ENCODE results near the gene EIF3C.
"Not testable (repeated sequence)": the region's sequence is repeated elsewhere in the genome, so short reads cannot be mapped to it uniquely, and the experiment has no call there.

Gene EIF3C

GRCh38 chr16:28711220-28712083 lies at the start of gene EIF3C:
Gene EIF3C (plus strand): TSS chr16:28711464. CDS start chr16:28711687, 223 bp downstream.
- not testable (repeated sequence) for DNase-seq

DNA sequence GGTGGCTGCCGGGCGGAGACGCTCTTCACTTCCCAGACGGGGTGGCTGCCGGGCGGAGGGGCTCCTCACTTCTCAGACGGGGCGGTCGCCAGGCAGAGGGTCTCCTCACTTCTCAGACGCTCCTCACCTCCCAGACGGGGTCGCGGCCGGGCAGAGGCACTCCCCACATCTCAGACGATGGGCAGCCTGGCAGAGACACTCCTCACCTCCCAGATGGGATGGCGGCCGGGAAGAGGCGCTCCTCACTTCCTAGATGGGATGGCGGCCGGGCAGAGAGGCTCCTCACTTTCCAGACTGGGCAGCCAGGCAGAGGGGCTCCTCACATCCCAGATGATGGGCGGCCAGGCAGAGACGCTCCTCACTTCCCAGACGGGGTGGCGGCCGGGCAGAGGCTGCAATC lies 45.0 kb upstream of the EIF3C start:
- DNase-seq = not testable (repeated sequence)

DNA sequence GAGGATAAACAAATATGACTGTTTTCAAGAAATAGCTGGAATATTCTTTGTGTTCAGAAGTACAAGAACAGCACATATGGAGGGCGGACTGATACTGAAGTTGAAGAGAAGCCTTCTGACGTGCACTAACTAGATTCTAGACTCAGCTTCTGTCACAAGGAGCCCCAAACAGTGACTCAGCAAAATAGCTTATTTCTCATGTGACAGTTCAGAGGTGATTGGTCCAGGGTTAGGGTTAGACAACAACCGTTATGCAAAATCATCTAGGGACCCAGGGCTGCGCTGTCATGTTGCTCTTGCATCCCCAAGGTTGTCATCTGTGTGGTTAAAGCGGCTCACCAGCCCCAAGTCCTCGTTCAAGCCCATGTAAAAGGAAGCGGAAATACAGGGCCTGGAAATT lies 43.8 kb upstream of the EIF3C start:
- DNase-seq = not testable (repeated sequence)

- not testable (repeated sequence) for DNase-seq
Observed at GRCh38 chr16:28668199-28668598, 43.1 kb upstream of the EIF3C start.

DNA sequence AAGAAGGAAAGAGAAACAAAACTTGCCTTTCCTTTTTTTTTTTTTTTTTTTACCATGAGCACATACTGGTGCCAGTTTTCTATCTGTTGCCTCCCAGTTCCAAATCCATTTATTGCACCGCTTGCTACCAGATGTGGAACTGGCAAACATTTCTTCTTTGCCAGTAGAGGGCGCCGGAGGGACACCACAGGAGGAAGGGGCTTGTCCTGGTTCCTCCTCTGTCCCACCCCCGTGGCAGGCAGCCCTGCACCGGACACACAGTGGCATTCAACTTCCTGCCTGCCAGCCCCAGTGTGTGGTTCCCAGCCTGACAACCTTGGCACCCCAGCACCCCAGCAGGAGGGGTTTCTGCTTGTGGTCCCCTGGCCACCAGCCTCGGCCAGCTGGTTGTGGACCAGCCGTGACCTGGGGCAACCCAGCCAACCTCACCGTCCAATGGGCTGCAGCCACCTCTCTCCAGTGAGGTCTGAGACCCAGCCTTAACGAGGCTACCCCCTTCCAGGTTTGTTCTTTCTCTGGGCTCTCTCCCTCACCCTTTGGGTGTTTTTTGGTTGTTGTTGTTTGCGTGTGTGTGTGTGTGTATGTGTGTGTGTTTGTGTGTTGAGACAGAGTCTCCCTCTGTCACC lies 22.8 kb upstream of the EIF3C start:
- not testable (repeated sequence) for DNase-seq

- not testable (repeated sequence) for DNase-seq
Observed at GRCh38 chr16:28689425-28689824, 21.8 kb upstream of the EIF3C start.

DNA sequence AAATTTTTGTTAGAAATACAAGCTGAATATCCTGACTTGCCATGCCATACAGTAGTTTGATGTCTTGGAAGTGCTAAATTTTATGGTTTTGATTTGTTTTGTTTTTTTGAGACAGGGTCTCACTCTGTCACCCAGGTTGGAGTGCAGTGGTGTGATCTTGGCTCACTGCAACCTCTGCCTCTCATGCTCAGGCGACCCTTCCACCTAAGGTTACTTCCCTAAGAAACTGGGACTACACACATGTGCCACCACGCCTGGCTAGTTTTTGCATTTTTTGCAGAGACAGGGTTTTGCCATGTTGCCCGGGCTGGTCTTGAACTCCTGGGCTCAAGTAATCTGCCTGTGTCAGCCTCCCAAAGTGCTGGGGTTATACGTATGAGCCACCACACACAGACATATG lies 19.5 kb upstream of the EIF3C start:
- not testable (repeated sequence) for DNase-seq

DNA sequence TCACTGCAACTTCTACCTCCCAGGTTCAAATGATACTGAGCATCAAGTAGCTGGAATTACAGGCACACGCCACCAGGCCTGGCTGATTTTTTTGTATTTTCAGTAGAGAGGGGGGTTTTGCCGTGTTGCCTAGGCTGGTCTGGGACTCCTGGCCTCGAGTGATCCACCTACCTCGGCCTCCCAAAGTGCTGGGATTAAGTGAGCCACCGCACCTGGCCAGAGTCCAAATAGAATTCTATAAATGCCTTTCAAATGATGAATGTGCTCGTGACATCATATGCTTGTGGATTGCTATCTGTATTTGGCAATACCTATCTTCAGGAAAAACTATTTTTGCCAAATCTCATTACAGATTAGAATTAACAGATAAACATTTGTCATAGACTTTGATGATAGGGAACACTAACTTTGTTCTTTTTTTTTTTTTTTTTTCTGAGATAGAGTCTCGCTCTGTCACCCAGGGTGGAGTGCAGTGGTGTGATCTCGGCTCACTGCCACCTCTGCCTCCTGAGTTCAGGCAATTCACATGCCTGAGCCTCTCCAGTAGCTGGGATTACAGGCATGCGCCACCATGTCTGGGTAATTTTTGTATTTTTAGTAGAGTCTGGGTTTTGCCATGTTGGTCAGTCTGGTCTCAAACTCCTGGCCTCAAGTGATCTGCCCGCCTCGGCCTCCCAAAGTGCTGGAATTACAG lies 17.9 kb upstream of the EIF3C start:
- not testable (repeated sequence) for DNase-seq

GRCh38 chr16:28699792-28700191 lies 11.5 kb upstream of the EIF3C start:
- DNase-seq = not testable (repeated sequence)

- DNase-seq = not testable (repeated sequence)
Observed at GRCh38 chr16:28700349-28700748, 10.9 kb upstream of the EIF3C start.

- not testable (repeated sequence) for DNase-seq
Observed at GRCh38 chr16:28701384-28701783, 9.9 kb upstream of the EIF3C start.

DNA sequence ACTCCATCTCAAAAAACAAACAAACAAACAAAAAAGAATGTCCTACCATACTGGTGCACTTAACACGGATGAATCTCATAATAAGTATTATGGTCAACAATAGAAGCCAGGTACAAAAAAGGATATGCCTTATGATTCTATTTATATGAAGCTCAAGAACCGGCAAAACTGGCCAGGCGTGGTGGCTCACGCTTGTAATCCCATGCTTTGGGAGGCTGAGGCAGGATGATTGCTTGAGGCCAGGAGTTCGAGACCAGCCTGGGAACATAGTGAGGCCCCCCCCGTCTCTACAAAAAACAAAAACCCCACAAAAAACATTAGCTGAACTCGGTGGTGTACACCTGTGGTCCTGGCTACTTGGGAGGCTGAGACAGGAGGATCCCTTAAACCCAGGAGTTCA lies 7.0 kb upstream of the EIF3C start:
- not testable (repeated sequence) for DNase-seq

GRCh38 chr16:28722852-28723650 lies 11.8 kb downstream of the EIF3C start:
- not testable (repeated sequence) for DNase-seq

- DNase-seq = not testable (repeated sequence)
Observed at GRCh38 chr16:28731253-28731652, 20.0 kb downstream of the EIF3C start.

GRCh38 chr16:28732455-28733124 lies 21.3 kb downstream of the EIF3C start:
- not testable (repeated sequence) for DNase-seq

GRCh38 chr16:28739787-28740186 lies 28.5 kb downstream of the EIF3C start:
- DNase-seq = not testable (repeated sequence)

DNA sequence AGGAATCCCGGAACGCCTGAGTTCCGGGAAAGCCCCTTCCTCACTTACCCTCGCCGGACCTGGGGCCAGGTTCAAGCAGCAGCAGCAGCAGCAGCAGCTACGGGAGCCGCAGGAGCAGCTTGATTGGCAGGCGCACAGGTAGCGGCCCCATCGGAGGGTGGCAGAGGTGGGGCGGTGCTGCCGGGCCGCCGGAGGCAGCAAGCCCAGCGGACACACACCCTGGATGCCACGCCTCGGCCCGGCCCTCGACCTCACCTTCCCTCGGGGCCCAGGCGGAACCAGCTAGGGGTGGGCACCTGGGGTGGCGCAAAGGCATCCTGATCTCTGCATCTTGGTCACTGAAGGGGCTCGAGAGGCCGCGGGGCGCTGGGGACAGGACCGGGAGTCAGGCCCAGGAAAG lies 29.4 kb downstream of the EIF3C start:
- not testable (repeated sequence) for DNase-seq

DNA sequence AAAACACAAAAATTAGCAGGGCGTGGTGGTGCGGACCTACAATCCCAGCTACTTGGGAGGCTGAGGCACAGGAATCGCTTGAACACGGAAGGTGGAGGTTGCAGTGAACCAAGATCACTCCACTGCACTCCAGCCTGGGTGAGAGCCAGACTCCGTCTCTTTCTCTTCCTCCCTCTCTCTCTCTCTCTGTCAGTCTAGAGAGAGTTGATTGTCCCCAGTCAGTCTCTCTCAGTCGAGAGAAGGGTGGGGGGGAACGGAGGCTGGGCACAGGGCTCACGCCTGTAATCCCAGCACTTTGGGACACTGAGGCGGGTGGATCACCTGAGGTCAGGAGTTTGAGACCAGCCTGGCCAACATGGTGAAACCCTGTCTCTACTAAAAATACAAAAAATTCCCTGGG lies 30.0 kb downstream of the EIF3C start:
- not testable (repeated sequence) for DNase-seq

- DNase-seq = not testable (repeated sequence)
Observed at GRCh38 chr16:28746618-28747350, 35.5 kb downstream of the EIF3C start.

- DNase-seq = not testable (repeated sequence)
Observed at GRCh38 chr16:28749997-28750465, 38.8 kb downstream of the EIF3C start.

DNA sequence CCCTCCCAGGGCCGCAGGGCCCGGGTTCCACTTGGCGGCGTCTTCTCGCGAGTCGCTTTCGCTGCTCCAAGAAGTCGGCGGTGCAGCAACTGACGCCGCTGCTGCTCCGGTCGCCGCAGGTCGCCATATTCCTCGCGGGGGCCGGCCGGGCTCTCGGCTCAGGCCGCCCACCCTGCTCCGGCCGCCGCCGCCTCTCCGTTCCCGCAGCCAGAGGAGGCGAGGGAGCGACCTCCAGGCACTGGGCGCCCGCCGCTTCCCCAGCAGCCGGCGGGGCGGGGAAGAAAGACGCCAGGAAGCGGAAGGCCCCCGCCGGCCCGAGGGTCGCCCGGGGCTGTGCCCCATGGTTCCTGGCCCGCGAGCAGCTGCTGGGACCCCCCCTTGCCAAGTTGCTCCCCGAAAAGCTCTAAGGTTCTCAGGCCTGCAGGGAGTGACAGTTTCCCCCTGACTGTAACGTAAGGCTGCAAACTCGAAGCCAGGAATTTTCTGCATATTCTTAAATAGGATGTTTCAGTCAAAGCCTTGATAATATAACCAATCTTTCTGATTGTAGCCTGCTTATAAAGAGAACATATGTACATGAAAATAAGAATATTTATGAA lies 39.3 kb downstream of the EIF3C start:
- DNase-seq = not testable (repeated sequence)
